GM12878 (cell line): ENCODE measurements around the gene HDAC9. TPM values are rescaled to one million over a fixed set of nuclear protein-coding genes. Genes with fewer than 3 reads are reported as not detected.

ENCODE experiments used
- CEBPZ ChIP-seq: fragments of 150-350 bp; IDR thresholded peaks from 2 replicates; pipeline ENCODE4 v1.6.1; 2016; ENCODE audit warnings: low read depth, low read length
- CHD2 ChIP-seq: IDR thresholded peaks from 2 replicates; pipeline ENCODE4 v1.6.1; 2011; ENCODE audit warnings: low read depth, low read length, improper control_type of control experiment, borderline replicate concordance
- CTCF ChIP-seq, 3 experiments: IDR thresholded peaks in 2 of 3; conservative IDR thresholded peaks in 1 of 3; 2 replicates each; pipeline ENCODE4 v1.5.1; 2011; ENCODE audit warnings: low read depth in 3 of 3, low read length in 3 of 3, mild to moderate bottlenecking in 3 of 3, control low read depth in 2 of 3, moderate library complexity in 2 of 3, inconsistent platforms in 1 of 3, mixed read lengths in 1 of 3; ENCODE audit not compliant: control insufficient read depth in 2 of 3, insufficient read depth in 1 of 3; ENCODE audit errors: extremely low read depth in 1 of 3
- GATAD2B ChIP-seq: fragments of 450-650 bp; conservative IDR thresholded peaks from 2 replicates; pipeline ENCODE4 v1.6.1; 2017; ENCODE audit warnings: low read depth, mild to moderate bottlenecking, moderate library complexity
- KLF5 ChIP-seq: fragments of 450-650 bp; IDR thresholded peaks from 2 replicates; pipeline ENCODE4 v1.6.1; 2014; ENCODE audit warnings: mild to moderate bottlenecking; ENCODE audit not compliant: partially characterized antibody
- NFIC ChIP-seq: IDR thresholded peaks from 2 replicates; pipeline ENCODE4 v1.6.1; 2012; ENCODE audit warnings: low read depth, mild to moderate bottlenecking, inconsistent platforms, low read length, moderate library complexity
- NR2C1 ChIP-seq: fragments of 450-650 bp; IDR thresholded peaks from 2 replicates; pipeline ENCODE4 v1.6.1; 2017; ENCODE audit warnings: antibody characterized with exemption, mild to moderate bottlenecking, moderate library complexity
- RCOR1 ChIP-seq: conservative IDR thresholded peaks from 2 replicates; pipeline ENCODE4 v1.6.1; 2012; ENCODE audit warnings: low read depth, low read length, improper control_type of control experiment
- SPI1 ChIP-seq: IDR thresholded peaks from 2 replicates; pipeline ENCODE4 v1.6.1; 2011; ENCODE audit warnings: low read depth, mild to moderate bottlenecking, low read length, moderate library complexity, borderline replicate concordance; ENCODE audit not compliant: insufficient read depth
- STAT1 ChIP-seq: fragments of 450-650 bp; conservative IDR thresholded peaks from 2 replicates; pipeline ENCODE4 v1.6.1; 2014; ENCODE audit warnings: antibody characterized with exemption, mild to moderate bottlenecking
- USF2 ChIP-seq: IDR thresholded peaks from 2 replicates; pipeline ENCODE4 v1.6.1; 2011; ENCODE audit warnings: low read depth, low read length, improper control_type of control experiment, borderline replicate concordance
- YY1 ChIP-seq: IDR thresholded peaks from 2 replicates; pipeline ENCODE4 v1.6.1; 2011; ENCODE audit warnings: low read depth, mild to moderate bottlenecking, low read length
- ZNF24 ChIP-seq: fragments of 450-650 bp; IDR thresholded peaks from 2 replicates; pipeline ENCODE4 v1.6.1; 2017; ENCODE audit warnings: antibody characterized with exemption, mild to moderate bottlenecking
- ZNF274 ChIP-seq: IDR thresholded peaks from one replicate; pipeline ENCODE4 v1.8.0; 2011; ENCODE audit not compliant: insufficient read length, insufficient read depth
- ZSCAN29 ChIP-seq: fragments of 450-650 bp; IDR thresholded peaks from 2 replicates; pipeline ENCODE4 v1.6.1; 2017; ENCODE audit warnings: mild to moderate bottlenecking, moderate library complexity
- ZZZ3 ChIP-seq: IDR thresholded peaks from 2 replicates; pipeline ENCODE4 v1.6.1; 2011; ENCODE audit warnings: low read depth; ENCODE audit not compliant: control insufficient read depth, insufficient read length
- polyA plus RNA-seq, 11 experiments: library from polyadenylated mRNA; depleted of rRNA in 4 of 11; unstranded in 6 of 11; stranded (reverse) in 5 of 11; fragments of >200 nt; fragmentation: Nextera tagmentation in 4 of 11; fragmentation: Illumina TruSeq in 1 of 11; extraction: Ambion mirVana in 4 of 11; extraction: Trizol in 1 of 11; gene quantifications; 1 replicate in 1 of 11; 2 replicates in 10 of 11; pipeline versions ENCODE4 v1.2.1 to v1.2.3, GENCODE V29; 2011 to 2016; ENCODE audit warnings: inconsistent platforms in 2 of 11, missing spikeins in 2 of 11, low read depth in 1 of 11
- total RNA-seq, 4 experiments: library from RNA; depleted of rRNA in 3 of 4; stranded (reverse); fragments of >200 nt in 3 of 4; fragmentation: Illumina TruSeq in 1 of 4; extraction: Trizol in 1 of 4; gene quantifications; 2 replicates each; pipeline versions ENCODE4 v1.2.1 to v1.2.3, GENCODE V29; 2013 to 2021

Gene HDAC9
- total and polyA plus RNA-seq, 10 of the 15 experiments (the other 5 are each of a cell fraction or from before 2014, with no cell fraction given): 0.73 to 12.8 (median 0.92) TPM

GRCh38 chr7:18520450-18521235 lies 25.1 kb downstream of the HDAC9 start (continued):
- TF ChIP-seq CEBPZ (no peak), STAT1 (no peak), KLF5 (no peak), YY1 (no peak), ZZZ3 (no peak), CTCF (IDR thresholded peaks at IDR 0.05 in 2 of 3, conservative IDR thresholded peaks at IDR 0.05 in 1 of 3; ENCODE audit: control insufficient read depth in 2 of 3, extremely low read depth in 1 of 3, insufficient read depth in 1 of 3, low read depth in 3 of 3, low read length in 3 of 3) (no peak), NFIC (0 out of 2 replicates have a peak, but pooled peaks have one; percentile 41), GATAD2B (no peak), CHD2 (no peak), ZNF24 (no peak), ZNF274 (no peak), USF2 (no peak), SPI1 (peak; percentile 68), ZSCAN29 (no peak), NR2C1 (no peak), RCOR1 (no peak)
- TF ChIP-seq, all 136 proteins: peak for 3
